ENCODE measurements around the gene PHACTR1. TPM values are rescaled to one million over a fixed set of nuclear protein-coding genes. Genes with fewer than 3 reads are reported as not detected.

PHACTR1 gene
- total and polyA plus RNA-seq, 9 of the 15 experiments (the other 6 are each of a cell fraction or from before 2014, with no cell fraction given): 11.5 to 32.6 (median 22.0) TPM

GRCh38 chr6:13212538-13212937 lies 496.0 kb downstream of the PHACTR1 start (continued):
- TF ChIP-seq ZNF174 (CRISPR knock-in tag; IDR thresholded peaks at IDR 0.05): no peak
- no peak for TF ChIP-seq ZNF408 (CRISPR knock-in tag; IDR thresholded peaks at IDR 0.05; ENCODE audit: low read depth)
- no peak for TF ChIP-seq SPI1 (IDR thresholded peaks at IDR 0.05; ENCODE audit: borderline replicate concordance, low read depth, low read length)
- TF ChIP-seq ZFP30 (CRISPR knock-in tag; IDR thresholded peaks at IDR 0.05; ENCODE audit: borderline replicate concordance): no peak

GRCh38 chr6:13215390-13215789 lies 498.8 kb downstream of the PHACTR1 start:
- FAIRE-seq: no peak
- 2% methylated on average over 2 of the region's 2 CpGs for whole genome bisulfite sequencing (ENCODE audit: insufficient coverage, low coverage, missing lambda C conversion rate)

More at GRCh38 chr6:13215390-13215789, 498.8 kb downstream of the PHACTR1 start:
- no peaks in the 10 kb centered on the region for H3K4me1 ChIP-seq (replicated peaks in 1 of 2; ENCODE audit: control insufficient read depth in 2 of 2, insufficient read depth in 2 of 2, low read length in 2 of 2)
- no peaks in the 10 kb centered on the region for H4K20me1 ChIP-seq (replicated peaks; ENCODE audit: control insufficient read depth, insufficient read depth, low read length)
- CTCF ChIA-PET (ENCODE audit: low intra/inter-chr PET ratio): no interaction called here
- no peak for TF ChIP-seq CEBPG (CRISPR knock-in tag; IDR thresholded peaks at IDR 0.05)
- TF ChIP-seq CEBPG (tag; conservative IDR thresholded peaks at IDR 0.05 in 1 of 2, IDR thresholded peaks at IDR 0.05 in 1 of 2): peak in 1 of 2 experiments; percentile 55; a peak in 2 of 4 replicates
- TF ChIP-seq ATF3 (IDR thresholded peaks at IDR 0.05): peak; percentile 76
- TF ChIP-seq ATF3 (CRISPR knock-in tag; conservative IDR thresholded peaks at IDR 0.05): no peak
- TF ChIP-seq CBFA2T3 (IDR thresholded peaks at IDR 0.05): no peak
- no peak overlapping the region for H3K4me3 ChIP-seq
- no peaks in the 10 kb centered on the region for H3K9me1 ChIP-seq (ENCODE audit: control insufficient read depth, insufficient read depth, low read length)
- peaks cover 43 to 46% of the 10 kb centered on the region in 2 experiments for H3K27me3 ChIP-seq (ENCODE audit: control insufficient read depth in 2 of 2, insufficient read depth in 2 of 2, low read length in 2 of 2)
- no peak overlapping the region for H2AFZ ChIP-seq (ENCODE audit: low read depth, low read length)
- ATAC-seq (no peak), DNase-seq (ENCODE audit: extremely low read depth in 1 of 4, low spot score in 3 of 4) (no peak)
- no peaks in the 10 kb centered on the region for H3K9me3 ChIP-seq (replicated peaks; ENCODE audit: control insufficient read depth, insufficient read depth, low read depth, low read length)
- no peak overlapping the region for H3K27ac ChIP-seq (ENCODE audit: extremely low read depth, low read depth, low read length)
- H3K79me2 ChIP-seq (ENCODE audit: control insufficient read depth, insufficient read depth, low read length): no peaks in the 10 kb centered on the region
- intact Hi-C loops (cut with micrococcal nuclease): no loop called here
- in situ Hi-C loops (cut with MboI): no loop called here
- BruUV-seq (replicated peaks): no TSS peak
- no peak overlapping the region for H3K9ac ChIP-seq (ENCODE audit: insufficient read depth in 1 of 2, low read depth in 2 of 2, low read length in 2 of 2)
- H3K4me2 ChIP-seq (ENCODE audit: insufficient read depth, low read length): no peak overlapping the region
- no peaks in the 10 kb centered on the region for H3K36me3 ChIP-seq (ENCODE audit: control insufficient read depth, insufficient read depth, low read length)
- POLR2A ChIA-PET: no interaction called here
